Mononuclear cell (primary cell): ENCODE data around the gene IL12B. TPM values are rescaled to one million over a fixed set of nuclear protein-coding genes. Genes with fewer than 3 reads are reported as not detected.
"Not testable (repeated sequence)": the region's sequence is repeated elsewhere in the genome, so short reads cannot be mapped to it uniquely, and the experiment has no call there.

Source experiments
- H3K27me3 ChIP-seq: 2 replicates; pipeline ENCODE4 v1.6.0; 2011; ENCODE audit warnings: low read length, control low read depth; ENCODE audit not compliant: insufficient read depth
- H3K4me1 ChIP-seq: 2 replicates; pipeline ENCODE4 v1.5.1; 2011; ENCODE audit warnings: mild to moderate bottlenecking, low read length, control low read depth; ENCODE audit not compliant: insufficient read depth
- H3K4me3 ChIP-seq: 2 replicates; pipeline ENCODE4 v1.5.1; 2011; ENCODE audit warnings: mild to moderate bottlenecking, low read length, moderate library complexity
- H3K9me3 ChIP-seq: 2 replicates; pipeline ENCODE4 v1.5.1; 2011; ENCODE audit warnings: low read depth, mild to moderate bottlenecking, control low read depth, low read length
- total RNA-seq: library from RNA; depleted of rRNA; stranded (reverse); fragments of >200 nt; gene quantifications from one replicate; pipeline ENCODE4 v1.2.3, GENCODE V29; 2012

IL12B gene
- total RNA-seq, 1 donor, result not detected

- H3K4me3 ChIP-seq, result no peak overlapping the region
- no peaks in the 10 kb centered on the region for H3K9me3 ChIP-seq
- H3K27me3 ChIP-seq, result no peaks in the 10 kb centered on the region
- H3K4me1 ChIP-seq, result no peaks in the 10 kb centered on the region
Measured at GRCh38 chr5:159286420-159287035, 43.8 kb downstream of the IL12B start.

- H3K27me3 ChIP-seq, result no peaks in the 10 kb centered on the region
- no peaks in the 10 kb centered on the region for H3K4me1 ChIP-seq
- no peaks in the 10 kb centered on the region for H3K9me3 ChIP-seq
- H3K4me3 ChIP-seq, result no peak overlapping the region
Measured at GRCh38 chr5:159274676-159275075, 55.6 kb downstream of the IL12B start.

- Histone ChIP-seq H3K9me3 (no peaks in the 10 kb centered on the region), H3K4me1 (no peaks in the 10 kb centered on the region), H3K4me3 (no peak overlapping the region)
Measured at GRCh38 chr5:159273923-159274322, 56.4 kb downstream of the IL12B start.

GRCh38 chr5:159269723-159270122 is 60.6 kb downstream of the IL12B start:
- H3K9me3 ChIP-seq, result no peaks in the 10 kb centered on the region
- no peaks in the 10 kb centered on the region for H3K27me3 ChIP-seq
- no peaks in the 10 kb centered on the region for H3K4me1 ChIP-seq
- H3K4me3 ChIP-seq, result no peak overlapping the region

More at GRCh38 chr5:159273923-159274322, 56.4 kb downstream of the IL12B start:
- H3K27me3 ChIP-seq, result no peaks in the 10 kb centered on the region

GRCh38 chr5:159266764-159267163 is 63.5 kb downstream of the IL12B start:
- H3K9me3 ChIP-seq, H3K27me3 ChIP-seq, H3K4me3 ChIP-seq: not testable (repeated sequence)
- peaks cover 22% of the 10 kb centered on the region for H3K4me1 ChIP-seq

Other genes starting within 250 kb of the IL12B start
- gene EBF1, start 230.6 kb downstream of the IL12B start, total RNA-seq, result 7.5 TPM
- gene RNF145, start 120.9 kb downstream of the IL12B start, total RNA-seq, result 26.4 TPM
- 25.4 TPM for gene UBLCP1, start 67.2 kb downstream of the IL12B start, total RNA-seq